AG09309 (cell line): ENCODE results near the gene RNF224.
A peak's percentile ranks its signal among the peaks of the same experiment; 100 is the strongest.

Source experiments
- DNase-seq: peaks from one replicate; pipeline ENCODE4 v3.0.0-alpha.2; 2010; ENCODE audit warnings: low read depth
- H3K4me3 ChIP-seq: 2 replicates; pipeline ENCODE4 v1.5.1; 2011; ENCODE audit warnings: mild to moderate bottlenecking, low read depth, low read length, moderate library complexity; ENCODE audit not compliant: control insufficient read depth
- CTCF ChIP-seq: IDR thresholded peaks from 2 replicates; pipeline ENCODE4 v1.5.1; 2011; ENCODE audit warnings: mild to moderate bottlenecking, low read depth, low read length, inconsistent platforms; ENCODE audit not compliant: insufficient read depth, control insufficient read depth; ENCODE audit errors: missing control alignments

The RNF224 gene

GRCh38 chr9:137227054-137227852, at the start of gene RNF224:
Gene RNF224 (plus strand): TSS chr9:137227502. CDS start chr9:137228336, 834 bp downstream.
- no peak within 1 kb of the TSS for H3K4me3 ChIP-seq
- peak; percentile 92 for TF ChIP-seq CTCF
- no peak for DNase-seq

- H3K4me3 ChIP-seq: no peak overlapping the region
- no peak for TF ChIP-seq CTCF
- DNase-seq: no peak
Observed at GRCh38 chr9:137178201-137178938, 48.9 kb upstream of the RNF224 start.

GRCh38 chr9:137178939-137179630, 48.2 kb upstream of the RNF224 start:
- no peak for TF ChIP-seq CTCF
- no peak for DNase-seq
- H3K4me3 ChIP-seq: no peak overlapping the region

GRCh38 chr9:137179761-137180160, 47.5 kb upstream of the RNF224 start:
- no peak for TF ChIP-seq CTCF
- DNase-seq: no peak
- no peak overlapping the region for H3K4me3 ChIP-seq

GRCh38 chr9:137180491-137180890, 46.8 kb upstream of the RNF224 start:
- no peak overlapping the region for H3K4me3 ChIP-seq
- DNase-seq: no peak
- TF ChIP-seq CTCF: no peak

GRCh38 chr9:137181680-137182079, 45.6 kb upstream of the RNF224 start:
- DNase-seq: no peak
- TF ChIP-seq CTCF: no peak
- H3K4me3 ChIP-seq: no peak overlapping the region
